ENCODE measurements around the gene KDM4B.
A peak's percentile ranks its signal among the peaks of the same experiment; 100 is the strongest.

KDM4B gene

GRCh38 chr19:4976401-4977298 is 7.7 kb downstream of the KDM4B start:
- peak; percentile 30 for TF ChIP-seq CTCF (IDR thresholded peaks at IDR 0.05; ENCODE audit: insufficient read depth, missing control alignments)
- FAIRE-seq (no peak), DNase-seq (ENCODE audit: insufficient read length, low spot score) (peak; percentile 72)

- DNase-seq (ENCODE audit: insufficient read length, low spot score) = peak; percentile 75
- no peak for TF ChIP-seq CTCF (IDR thresholded peaks at IDR 0.05; ENCODE audit: insufficient read depth, missing control alignments)
- FAIRE-seq = no peak
These were observed 8.6 kb downstream of the KDM4B start for GRCh38 chr19:4977299-4978174.

GRCh38 chr19:4979211-4979807 is 10.4 kb downstream of the KDM4B start:
- no peak for DNase-seq (ENCODE audit: insufficient read length, low spot score)

GRCh38 chr19:4980067-4980466 is 11.2 kb downstream of the KDM4B start:
- no peak for TF ChIP-seq CTCF (IDR thresholded peaks at IDR 0.05; ENCODE audit: insufficient read depth, missing control alignments)
- FAIRE-seq = no peak
- DNase-seq (ENCODE audit: insufficient read length, low spot score) = no peak

More at GRCh38 chr19:4979211-4979807, 10.4 kb downstream of the KDM4B start:
- no peak for TF ChIP-seq CTCF (IDR thresholded peaks at IDR 0.05; ENCODE audit: insufficient read depth, missing control alignments)
- FAIRE-seq = no peak

- DNase-seq (ENCODE audit: insufficient read length, low spot score) = no peak
- no peak for FAIRE-seq
- no peak for TF ChIP-seq CTCF (IDR thresholded peaks at IDR 0.05; ENCODE audit: insufficient read depth, missing control alignments)
These were observed 12.1 kb downstream of the KDM4B start for GRCh38 chr19:4980838-4981680.

GRCh38 chr19:4981681-4981958 is 12.7 kb downstream of the KDM4B start:
- DNase-seq (ENCODE audit: insufficient read length, low spot score) = no peak
- no peak for FAIRE-seq

More at GRCh38 chr19:4981681-4981958, 12.7 kb downstream of the KDM4B start:
- no peak for TF ChIP-seq CTCF (IDR thresholded peaks at IDR 0.05; ENCODE audit: insufficient read depth, missing control alignments)

All from D721Med (cell line).